ENCODE results near the gene WWTR1. TPM values are rescaled to one million over a fixed set of nuclear protein-coding genes. Genes with fewer than 3 reads are reported as not detected.

WWTR1 gene
- total RNA-seq, 1 experiment from 2014 or later = 73.5 TPM

- peaks cover 15% of the 10 kb centered on the region; the same call in 1 of the 2 replicates for H3K36me3 ChIP-seq (ENCODE audit: low read depth)
- no peak overlapping the region for H2AFZ ChIP-seq
- no peaks in the 10 kb centered on the region; the same call in 1 of the 2 replicates for H3F3A ChIP-seq (ENCODE audit: insufficient read depth, low read depth)
- no peak overlapping the region for H3K4me3 ChIP-seq
- H3K27me3 ChIP-seq (ENCODE audit: insufficient read depth, low read depth) = no peaks in the 10 kb centered on the region
- H3K9me3 ChIP-seq (ENCODE audit: insufficient read depth, low read depth) = no peaks in the 10 kb centered on the region
- ChIA-PET POLR2A (ENCODE audit: unreplicated experiment) (interaction anchor here (0.7 kb wide), 1 partner anchor 79 kb away, joined by 4 read pairs; no protein-coding TSS in a partner anchor), CTCF (interaction anchor here (0.6 kb wide), 1 partner anchor 471 kb away, joined by 6 read pairs; no protein-coding TSS in a partner anchor)
- no peaks in the 10 kb centered on the region for H3K9me2 ChIP-seq (ENCODE audit: insufficient read depth)
- intact Hi-C loops (cut with micrococcal nuclease; ENCODE audit: unreplicated experiment) = no loop called here
- H3K27ac ChIP-seq = no peak overlapping the region
- no peaks in the 10 kb centered on the region for H3K4me1 ChIP-seq (replicated peaks; ENCODE audit: insufficient read depth)
- H3K79me2 ChIP-seq (ENCODE audit: low read depth) = peaks cover 79% of the 10 kb centered on the region
- H4K20me1 ChIP-seq (ENCODE audit: insufficient read depth) = peaks cover 10% of the 10 kb centered on the region; the same call in 1 of the 2 replicates
- no TSS peak for BruUV-seq (replicated peaks)
- no peak overlapping the region for H3K4me2 ChIP-seq
- TF ChIP-seq CTCF (conservative IDR thresholded peaks at IDR 0.05) = no peak
- TF ChIP-seq EZH2 (IDR thresholded peaks at IDR 0.05; ENCODE audit: low read depth) = no peak
- DNase-seq = no peak
Observed at GRCh38 chr3:149563114-149563513, 94.7 kb downstream of the WWTR1 start.

GRCh38 chr3:149560617-149561016, 97.2 kb downstream of the WWTR1 start:
- TF ChIP-seq EZH2 (IDR thresholded peaks at IDR 0.05; ENCODE audit: low read depth) (no peak), CTCF (conservative IDR thresholded peaks at IDR 0.05) (no peak)
- H3K4me3 ChIP-seq = no peak overlapping the region

GRCh38 chr3:149560001-149560400, 97.8 kb downstream of the WWTR1 start:
- no TSS peak for BruUV-seq (replicated peaks)
- ChIA-PET POLR2A (ENCODE audit: unreplicated experiment) (no interaction called here), CTCF (interaction anchor here (1.0 kb wide), 1 partner anchor 11 kb away, joined by 3 read pairs; no protein-coding TSS in a partner anchor)
- Histone ChIP-seq H3K4me1 (replicated peaks; ENCODE audit: insufficient read depth) (0 out of 2 replicates have a peak, but pooled peaks cover 7% of the 10 kb centered on the region), H3K9me2 (ENCODE audit: insufficient read depth) (no peaks in the 10 kb centered on the region), H3K9me3 (ENCODE audit: insufficient read depth, low read depth) (no peaks in the 10 kb centered on the region), H3K36me3 (ENCODE audit: low read depth) (0 out of 2 replicates have a peak, but pooled peaks cover 7% of the 10 kb centered on the region), H3K79me2 (ENCODE audit: low read depth) (peaks cover 66% of the 10 kb centered on the region), H3K4me3 (no peak overlapping the region), H3K4me2 (no peak overlapping the region), H2AFZ (no peak overlapping the region), H3F3A (ENCODE audit: insufficient read depth, low read depth) (no peaks in the 10 kb centered on the region; the same call in 1 of the 2 replicates), H3K27ac (no peak overlapping the region), H4K20me1 (ENCODE audit: insufficient read depth) (peaks cover 10% of the 10 kb centered on the region; the same call in 1 of the 2 replicates), H3K27me3 (ENCODE audit: insufficient read depth, low read depth) (no peaks in the 10 kb centered on the region)
- no peak for TF ChIP-seq CTCF (conservative IDR thresholded peaks at IDR 0.05)
- no peak for TF ChIP-seq EZH2 (IDR thresholded peaks at IDR 0.05; ENCODE audit: low read depth)
- no peak for DNase-seq
- intact Hi-C loops (cut with micrococcal nuclease; ENCODE audit: unreplicated experiment) = no loop called here

More at GRCh38 chr3:149560617-149561016, 97.2 kb downstream of the WWTR1 start:
- Histone ChIP-seq H3K4me2 (no peak overlapping the region), H4K20me1 (ENCODE audit: insufficient read depth) (peaks cover 10% of the 10 kb centered on the region; the same call in 1 of the 2 replicates), H3F3A (ENCODE audit: insufficient read depth, low read depth) (no peaks in the 10 kb centered on the region; the same call in 1 of the 2 replicates), H3K36me3 (ENCODE audit: low read depth) (0 out of 2 replicates have a peak, but pooled peaks cover 7% of the 10 kb centered on the region), H3K79me2 (ENCODE audit: low read depth) (peaks cover 60% of the 10 kb centered on the region), H2AFZ (no peak overlapping the region), H3K27me3 (ENCODE audit: insufficient read depth, low read depth) (no peaks in the 10 kb centered on the region), H3K4me1 (replicated peaks; ENCODE audit: insufficient read depth) (0 out of 2 replicates have a peak, but pooled peaks cover under 1% of the 10 kb centered on the region), H3K9me3 (ENCODE audit: insufficient read depth, low read depth) (no peaks in the 10 kb centered on the region), H3K9me2 (ENCODE audit: insufficient read depth) (no peaks in the 10 kb centered on the region), H3K27ac (no peak overlapping the region)
- intact Hi-C loops (cut with micrococcal nuclease; ENCODE audit: unreplicated experiment) = no loop called here
- BruUV-seq (replicated peaks) = no TSS peak
- POLR2A ChIA-PET (ENCODE audit: unreplicated experiment) = no interaction called here
- CTCF ChIA-PET = interaction anchor here (1.0 kb wide), 1 partner anchor 10 kb away, joined by 3 read pairs; no protein-coding TSS in a partner anchor
- DNase-seq = no peak
